SK-N-MC (cell line): ENCODE results near the gene FAIM2.
"Not testable (repeated sequence)": the region's sequence is repeated elsewhere in the genome, so short reads cannot be mapped to it uniquely, and the experiment has no call there.

Experiments
- DNase-seq: peaks from one replicate; pipeline ENCODE4 v3.0.0-alpha.2; 2011; ENCODE audit warnings: low read depth, low spot score
- H3K27ac ChIP-seq: fragments of 200-600 bp; sonication (generic); 2 replicates; pipeline ENCODE4 v1.5.1; 2016; ENCODE audit warnings: mixed run types
- H3K36me3 ChIP-seq: fragments of 200-600 bp; sonication (generic); 2 replicates; pipeline ENCODE4 v1.6.1; 2017; ENCODE audit warnings: antibody characterized with exemption, low read length, mixed read lengths; ENCODE audit not compliant: insufficient read depth
- H3K4me3 ChIP-seq: fragments of 200-600 bp; sonication (generic); 2 replicates; pipeline ENCODE4 v1.5.1; 2016
- H3K9ac ChIP-seq: fragments of 200-600 bp; sonication (generic); 2 replicates; pipeline ENCODE4 v1.8.0; 2017; ENCODE audit warnings: mixed run types, mixed read lengths; ENCODE audit not compliant: insufficient read length
- H3K9me3 ChIP-seq: fragments of 200-600 bp; sonication (generic); 2 replicates; pipeline ENCODE4 v1.6.1; 2017; ENCODE audit warnings: low read depth, mild to moderate bottlenecking, antibody characterized with exemption, low read length, moderate library complexity, mixed read lengths
- EZH2 ChIP-seq: fragments of 200-600 bp; sonication (generic); IDR thresholded peaks from one replicate; pipeline ENCODE4 v1.6.1; 2017; ENCODE audit warnings: antibody characterized with exemption
- FOXP2 ChIP-seq: optimal IDR thresholded peaks from 2 replicates; pipeline ENCODE3; 2011; ENCODE audit warnings: mild to moderate bottlenecking, moderate library complexity; ENCODE audit not compliant: insufficient read depth; ENCODE audit errors: extremely low read length, control extremely low read depth
- POLR2AphosphoS5 ChIP-seq: IDR thresholded peaks from 2 replicates; pipeline ENCODE4 v1.6.1; 2012; ENCODE audit warnings: mild to moderate bottlenecking, low read depth, low read length, borderline replicate concordance

The FAIM2 gene

DNA sequence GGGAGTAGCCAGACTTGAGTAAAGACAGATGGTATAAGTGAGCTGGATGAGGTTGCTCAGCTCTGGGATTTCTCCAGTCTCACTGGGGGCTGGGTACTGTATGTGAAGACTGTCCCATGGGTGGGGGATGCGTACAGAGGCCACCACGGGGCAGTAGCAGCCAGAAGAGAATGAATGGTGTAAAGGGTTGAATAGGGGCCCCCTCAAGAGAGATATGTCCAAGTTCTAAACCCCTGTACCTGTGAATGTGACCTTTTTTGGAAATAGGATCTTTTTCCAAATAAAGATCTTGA is 39.0 kb downstream of the FAIM2 start:
- Histone ChIP-seq H3K9me3 (no peaks in the 10 kb centered on the region), H3K27ac (no peak overlapping the region), H3K36me3 (no peaks in the 10 kb centered on the region), H3K9ac (no peak overlapping the region), H3K4me3 (no peak overlapping the region)
- TF ChIP-seq POLR2AphosphoS5 (no peak), FOXP2 (no peak), EZH2 (no peak)
- no peak for DNase-seq

DNA sequence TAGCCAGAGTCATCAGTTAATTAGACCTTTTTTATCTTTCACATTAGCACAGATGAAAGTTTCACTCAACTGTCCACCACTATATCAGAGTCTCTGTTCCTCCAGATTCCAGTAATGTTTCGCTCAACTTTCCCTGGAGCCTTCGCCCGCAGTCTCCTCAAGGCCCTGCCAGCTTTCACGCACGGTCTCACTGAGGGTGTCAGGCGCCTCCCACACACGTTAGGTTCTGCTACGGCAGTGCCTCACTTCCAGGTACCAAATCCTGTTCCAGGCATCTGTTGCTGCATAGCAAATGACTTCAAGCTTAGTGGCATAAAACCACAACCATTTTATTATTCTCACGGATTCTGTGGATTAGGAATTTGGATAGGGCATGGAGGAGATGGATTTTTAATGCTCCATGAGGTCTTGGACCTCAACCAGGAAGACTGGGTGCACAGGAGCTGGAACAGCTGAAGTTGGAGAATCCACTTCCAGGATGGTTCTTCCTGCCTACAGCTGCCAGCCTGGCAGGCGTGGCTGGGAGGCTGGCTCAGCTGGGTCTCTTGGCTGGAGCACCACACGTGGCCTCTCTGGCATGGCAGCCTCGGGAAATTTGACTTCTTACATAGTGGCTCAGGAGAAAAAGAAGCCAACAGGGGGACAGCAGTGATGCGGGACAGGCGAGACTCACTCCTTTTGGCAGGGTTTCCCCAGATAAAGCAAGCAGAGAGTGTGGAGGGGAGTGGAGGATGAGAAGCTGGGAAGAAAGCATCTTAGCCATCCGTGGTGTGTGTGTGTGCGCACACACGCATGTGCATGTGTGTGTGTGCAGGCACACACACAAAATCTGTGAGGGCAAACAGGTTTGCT is 39.5 kb downstream of the FAIM2 start:
- H3K9ac ChIP-seq = no peak overlapping the region

DNA sequence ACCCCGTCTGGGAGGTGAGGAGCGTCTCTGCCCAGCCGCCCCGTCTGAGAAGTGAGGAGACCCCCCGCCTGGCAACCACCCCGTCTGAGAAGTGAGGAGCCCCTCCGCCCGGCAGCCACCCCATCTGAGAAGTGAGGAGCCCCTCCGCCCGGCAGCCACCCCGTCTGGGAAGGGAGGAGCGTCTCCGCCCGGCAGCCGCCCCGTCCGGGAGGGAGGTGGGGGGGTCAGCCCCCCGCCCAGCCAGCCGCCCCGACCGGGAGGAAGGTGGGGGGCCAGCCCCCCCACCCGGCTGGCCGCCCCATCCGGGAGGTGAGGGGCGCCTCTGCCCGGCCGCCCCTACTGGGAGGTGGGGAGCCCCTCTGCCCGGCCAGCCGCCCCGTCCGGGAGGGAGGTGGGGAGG is 42.8 kb downstream of the FAIM2 start:
- not testable (repeated sequence) for DNase-seq, H3K36me3 ChIP-seq, H3K4me3 ChIP-seq, H3K27ac ChIP-seq, H3K9me3 ChIP-seq, H3K9ac ChIP-seq

More for the DNA sequence above, 39.5 kb downstream of the FAIM2 start:
- no peaks in the 10 kb centered on the region for H3K9me3 ChIP-seq
- H3K27ac ChIP-seq = no peak overlapping the region
- TF ChIP-seq FOXP2 (no peak), EZH2 (no peak), POLR2AphosphoS5 (no peak)
- no peak overlapping the region for H3K4me3 ChIP-seq
- DNase-seq = no peak
- no peaks in the 10 kb centered on the region for H3K36me3 ChIP-seq

DNA sequence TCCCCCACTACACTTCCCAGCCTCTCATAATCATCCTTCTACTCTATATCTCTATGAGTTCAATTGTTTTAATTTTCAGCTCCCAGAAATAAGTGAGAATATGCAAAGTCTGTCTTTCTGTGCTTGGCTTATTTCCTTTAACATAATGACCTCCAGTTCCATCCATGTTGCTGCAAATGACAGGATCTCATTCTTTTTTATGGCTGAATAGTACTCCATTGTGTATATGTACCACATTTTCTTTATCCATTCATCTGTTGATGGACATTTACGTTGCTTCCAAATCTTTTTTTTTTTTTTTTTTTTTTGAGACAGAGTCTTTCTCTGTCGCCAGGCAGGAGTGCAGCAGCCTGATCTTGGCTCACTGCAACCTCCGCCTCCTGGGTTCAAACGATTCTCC is 47.8 kb downstream of the FAIM2 start:
- not testable (repeated sequence) for H3K4me3 ChIP-seq, H3K27ac ChIP-seq, H3K36me3 ChIP-seq, H3K9me3 ChIP-seq, H3K9ac ChIP-seq, DNase-seq

DNA sequence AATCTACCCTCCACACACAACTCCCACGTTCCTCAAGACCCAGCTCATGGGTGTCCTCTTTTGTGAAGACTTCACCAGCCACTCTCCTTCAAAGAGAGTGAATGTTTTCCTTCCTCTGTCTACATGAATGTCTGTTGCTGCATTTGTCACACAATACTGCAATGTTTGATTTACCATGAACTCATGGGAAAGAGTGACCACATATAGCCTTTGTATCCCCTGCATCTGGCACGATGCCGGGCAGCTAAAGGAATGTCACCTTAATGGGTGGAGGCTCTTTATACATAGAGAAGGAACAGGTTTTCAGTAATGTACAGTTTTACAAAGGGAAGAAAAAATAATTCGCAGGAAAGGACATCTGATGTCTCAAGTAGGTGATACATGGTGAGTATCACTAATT is 48.7 kb downstream of the FAIM2 start:
- no peak for DNase-seq
- Histone ChIP-seq H3K36me3 (no peaks in the 10 kb centered on the region), H3K4me3 (no peak overlapping the region), H3K9me3 (no peaks in the 10 kb centered on the region), H3K9ac (no peak overlapping the region), H3K27ac (no peak overlapping the region)
- TF ChIP-seq EZH2 = no peak
- TF ChIP-seq FOXP2 = no peak

DNA sequence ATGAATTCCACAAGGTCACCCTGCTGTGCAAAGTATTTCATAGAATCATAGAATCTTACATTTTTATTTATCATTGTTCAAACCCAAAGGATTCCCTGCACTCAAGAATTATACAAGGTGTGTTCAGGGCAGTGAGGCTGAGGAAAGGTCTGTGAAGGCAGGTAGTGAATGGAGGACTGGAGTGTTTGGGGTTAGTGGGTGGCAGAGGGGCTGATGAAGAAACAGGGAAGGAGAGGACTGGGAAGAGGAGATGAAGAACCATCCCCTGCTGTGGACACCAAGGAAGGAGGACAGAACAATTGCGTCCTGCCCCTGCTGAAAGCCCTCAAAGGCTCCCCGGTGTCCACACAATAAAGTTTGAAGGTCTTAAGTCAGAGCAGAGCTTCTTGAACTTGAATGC is 50.0 kb downstream of the FAIM2 start:
- H3K36me3 ChIP-seq = no peaks in the 10 kb centered on the region
- no peak for DNase-seq
- no peak for TF ChIP-seq POLR2AphosphoS5
- no peak for TF ChIP-seq FOXP2
- TF ChIP-seq EZH2 = no peak
- no peaks in the 10 kb centered on the region for H3K9me3 ChIP-seq
- H3K4me3 ChIP-seq = no peak overlapping the region
- no peak overlapping the region for H3K9ac ChIP-seq
- H3K27ac ChIP-seq = no peak overlapping the region

DNA sequence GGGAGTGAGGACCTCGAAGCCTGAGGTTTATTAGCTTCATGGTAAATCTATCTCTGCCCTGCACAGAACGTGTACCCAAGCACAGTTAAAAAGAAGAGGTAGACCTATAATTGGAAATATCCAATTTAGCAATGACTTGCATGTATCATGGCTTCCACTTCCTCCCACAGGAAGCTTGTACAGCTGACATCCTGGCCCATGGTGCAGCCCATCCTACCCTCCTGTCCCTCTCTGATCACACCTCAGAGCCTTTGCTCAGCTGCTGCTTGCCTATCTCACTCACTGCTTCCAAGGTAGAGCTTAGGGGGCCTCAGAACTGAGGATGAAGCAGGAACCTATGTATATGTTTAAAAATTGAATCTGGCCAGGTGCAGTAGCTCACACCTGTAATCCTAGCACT is 56.5 kb downstream of the FAIM2 start:
- DNase-seq = no peak
- H3K4me3 ChIP-seq = no peak overlapping the region
- TF ChIP-seq FOXP2 (no peak), EZH2 (no peak), POLR2AphosphoS5 (no peak)
- H3K9me3 ChIP-seq = no peaks in the 10 kb centered on the region
- no peak overlapping the region for H3K9ac ChIP-seq
- H3K27ac ChIP-seq = no peak overlapping the region
- no peaks in the 10 kb centered on the region for H3K36me3 ChIP-seq

DNA sequence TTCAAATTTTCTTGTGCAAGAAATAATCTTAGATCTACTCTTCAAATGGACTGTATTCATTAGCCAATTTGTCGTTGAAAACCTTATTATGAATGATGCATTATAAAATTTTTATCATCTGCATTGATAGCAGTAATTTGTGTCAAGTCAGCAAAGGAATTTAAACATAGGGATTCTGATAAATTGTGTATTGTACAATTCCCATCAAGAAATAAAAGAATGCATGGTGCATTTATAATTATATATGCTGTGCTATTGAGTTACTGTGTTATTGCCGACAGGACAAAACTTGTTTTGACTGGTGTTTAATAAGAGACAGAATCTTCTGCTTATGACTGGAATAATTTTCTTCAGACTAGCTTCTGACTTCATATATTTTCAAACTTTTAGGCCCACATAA is 57.7 kb downstream of the FAIM2 start:
- 0 out of 2 replicates have a peak overlapping the region, but pooled peaks have one; percentile 2 for H3K27ac ChIP-seq
- DNase-seq = no peak
- TF ChIP-seq POLR2AphosphoS5 = no peak
- no peak for TF ChIP-seq EZH2
- TF ChIP-seq FOXP2 = no peak
- no peak overlapping the region for H3K4me3 ChIP-seq
- H3K9ac ChIP-seq = no peak overlapping the region
- H3K36me3 ChIP-seq = no peaks in the 10 kb centered on the region
- H3K9me3 ChIP-seq = no peaks in the 10 kb centered on the region

DNA sequence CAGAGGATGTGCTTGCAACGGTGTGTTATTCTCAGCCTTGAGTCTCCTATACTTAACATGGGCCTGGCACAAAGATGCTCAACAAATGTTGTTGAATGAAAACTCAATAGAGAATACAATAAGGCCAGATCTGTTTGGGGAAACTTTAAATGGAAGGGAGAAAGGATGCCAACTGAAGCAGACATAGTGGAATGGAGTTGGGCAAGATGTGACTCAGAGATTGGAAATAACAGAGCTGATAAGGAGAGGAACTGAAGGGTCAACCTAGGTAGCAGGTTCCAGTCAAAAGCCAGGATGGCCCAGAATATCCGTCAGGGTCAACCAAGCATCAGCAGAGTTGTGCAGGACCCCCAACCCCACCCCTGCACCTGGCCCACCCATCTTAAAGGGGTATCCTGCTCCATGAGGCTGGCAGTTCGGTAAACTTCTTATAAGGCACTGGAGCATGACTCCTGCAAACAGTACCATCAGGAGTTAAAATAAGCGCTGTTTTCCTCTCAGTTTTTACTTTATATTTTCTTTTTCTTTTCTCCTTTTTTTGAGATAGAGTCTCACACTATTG is 59.7 kb downstream of the FAIM2 start:
- peak overlapping the region; percentile 99 for H3K4me3 ChIP-seq
- no peak for TF ChIP-seq FOXP2
- no peak for TF ChIP-seq EZH2
- TF ChIP-seq POLR2AphosphoS5 = no peak
- H3K27ac ChIP-seq = peak overlapping the region; percentile 90; the same call in 1 of the 2 replicates
- H3K9me3 ChIP-seq = no peaks in the 10 kb centered on the region
- H3K36me3 ChIP-seq = no peaks in the 10 kb centered on the region
- no peak for DNase-seq
- H3K9ac ChIP-seq = peak overlapping the region; percentile 99
